GM19468 (cell line): ENCODE results near the gene PHF20.
"Not testable (repeated sequence)": the region's sequence is repeated elsewhere in the genome, so short reads cannot be mapped to it uniquely, and the experiment has no call there.

Source experiments
- ATAC-seq: cut with Tn5 transposase; IDR thresholded peaks from one replicate; pipeline ENCODE4 v1.9.1; 2021; ENCODE audit warnings: mild to moderate bottlenecking, moderate library complexity, moderate number of reproducible peaks; ENCODE audit not compliant: unreplicated experiment; ENCODE audit errors: extremely low read depth

Gene PHF20

GRCh38 chr20:35956616-35957015 lies 184.8 kb downstream of the PHF20 start:
- ATAC-seq: no peak

DNA sequence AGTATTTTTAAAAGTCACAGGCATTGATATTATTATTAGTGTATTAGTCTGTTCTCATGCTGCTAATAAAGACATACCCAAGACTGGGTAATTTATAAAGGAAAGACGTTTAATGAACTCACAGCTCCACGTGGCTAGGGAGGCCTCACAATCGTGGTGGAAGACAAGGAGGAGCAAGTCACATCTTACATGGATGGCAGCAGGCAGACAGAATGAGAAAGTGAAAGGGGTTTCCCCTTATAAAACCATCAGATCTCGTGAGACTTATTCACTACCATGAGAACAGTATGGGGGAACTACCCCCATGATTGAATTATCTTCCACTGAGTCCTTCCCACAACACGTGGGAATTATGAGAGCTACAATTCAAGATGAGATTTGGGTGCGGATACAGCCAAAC lies 187.5 kb downstream of the PHF20 start:
- not testable (repeated sequence) for ATAC-seq

GRCh38 chr20:35963878-35964277 lies 192.1 kb downstream of the PHF20 start:
- ATAC-seq: no peak

DNA sequence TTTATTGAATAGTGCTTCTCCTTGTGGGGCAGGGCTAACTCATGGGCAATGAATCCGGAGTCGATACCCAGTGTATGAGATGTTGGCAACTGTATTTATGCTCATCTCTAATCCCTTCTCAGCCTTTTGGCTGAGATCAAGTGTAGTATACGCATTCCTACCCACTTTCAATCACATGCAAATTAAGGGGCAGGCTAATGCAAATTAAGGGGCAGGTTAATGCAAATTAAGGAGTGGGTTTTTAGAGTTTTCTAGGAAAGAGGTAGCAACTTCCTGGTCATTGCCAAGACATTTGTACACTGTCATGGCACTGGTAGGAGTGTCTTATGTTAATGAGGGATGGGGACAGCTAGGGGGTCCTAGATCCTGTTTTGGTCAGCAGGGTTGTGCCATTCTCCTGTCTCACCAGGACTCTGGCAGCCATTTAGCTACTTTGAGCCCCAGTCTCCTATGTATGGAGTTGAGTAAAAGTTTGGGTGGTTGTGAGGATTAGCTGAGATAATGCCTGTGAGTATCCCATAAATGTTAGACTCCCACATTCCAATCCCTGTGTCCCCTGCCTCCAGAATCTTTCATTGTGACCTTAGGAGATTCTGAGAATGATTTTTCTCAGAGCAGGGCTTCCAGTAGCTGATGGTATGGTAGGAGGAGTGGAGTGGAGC lies 196.3 kb downstream of the PHF20 start, which contains the start of gene CNBD2:
Gene CNBD2 (plus strand): TSS at position 612 of the 662 bp plus-strand sequence. CDS start 173 bp downstream, outside the sequence.
- no peak for ATAC-seq

GRCh38 chr20:35968930-35969329 lies 197.1 kb downstream of the PHF20 start:
- ATAC-seq: no peak

DNA sequence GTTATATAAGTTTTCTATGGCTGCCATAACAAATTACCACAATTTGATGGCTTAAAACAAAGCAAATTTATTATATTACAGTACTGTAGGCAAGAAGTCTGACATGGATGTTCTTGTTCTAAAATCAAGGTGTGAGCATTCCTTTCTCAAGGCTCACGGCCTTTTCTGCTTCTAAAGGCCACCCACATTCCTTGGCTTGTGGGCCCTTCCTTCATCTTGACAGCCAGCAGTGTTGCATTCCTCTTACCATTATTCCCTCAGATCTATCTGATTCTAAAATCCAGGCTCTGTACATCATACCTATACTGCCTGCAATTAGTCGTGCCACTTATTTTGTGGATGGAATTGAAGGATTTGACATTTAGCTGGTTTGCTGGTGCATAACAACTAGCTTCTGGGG lies 200.2 kb downstream of the PHF20 start:
- ATAC-seq: no peak

GRCh38 chr20:35972462-35972861 lies 200.6 kb downstream of the PHF20 start:
- ATAC-seq: no peak

GRCh38 chr20:35974256-35974655 lies 202.4 kb downstream of the PHF20 start:
- no peak for ATAC-seq

DNA sequence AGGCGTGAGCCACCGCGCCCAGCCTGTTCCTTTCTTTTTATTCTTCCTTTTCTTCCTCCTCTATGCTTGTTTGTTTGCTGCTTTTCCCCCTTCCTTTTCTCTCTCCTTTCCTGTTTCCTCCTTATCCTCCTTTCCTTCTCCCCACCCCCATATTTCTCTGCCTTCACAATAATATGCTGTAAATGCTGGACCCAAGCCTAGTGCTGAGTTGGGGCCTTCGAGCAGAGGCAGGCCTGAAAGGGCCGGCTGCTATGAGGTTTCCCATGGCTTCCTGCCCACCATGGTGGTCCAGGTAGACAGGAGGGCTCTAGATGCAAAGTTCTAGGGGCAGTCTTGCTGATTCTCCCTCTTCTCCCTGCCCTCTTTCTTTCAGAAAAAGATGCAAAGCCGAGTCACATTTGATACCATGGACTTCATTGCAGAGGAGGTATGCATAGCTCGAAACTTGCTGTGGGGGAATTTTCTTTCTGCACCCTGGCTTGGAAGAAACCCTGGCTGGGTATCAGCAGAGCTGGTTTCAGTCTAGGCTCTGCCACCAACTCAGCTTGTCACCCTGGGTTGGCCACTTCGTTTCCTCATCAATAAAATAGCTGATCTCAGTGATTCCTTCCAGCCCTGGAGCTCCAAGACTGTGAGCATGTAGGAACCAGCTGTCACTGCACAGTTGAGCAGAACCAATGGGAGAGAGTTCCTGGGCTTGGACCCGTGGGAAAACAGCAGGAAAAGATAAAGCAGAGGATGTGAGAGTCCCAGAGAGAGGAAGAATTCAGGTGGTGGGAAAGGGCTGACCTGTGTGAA lies 204.0 kb downstream of the PHF20 start:
- ATAC-seq: no peak

DNA sequence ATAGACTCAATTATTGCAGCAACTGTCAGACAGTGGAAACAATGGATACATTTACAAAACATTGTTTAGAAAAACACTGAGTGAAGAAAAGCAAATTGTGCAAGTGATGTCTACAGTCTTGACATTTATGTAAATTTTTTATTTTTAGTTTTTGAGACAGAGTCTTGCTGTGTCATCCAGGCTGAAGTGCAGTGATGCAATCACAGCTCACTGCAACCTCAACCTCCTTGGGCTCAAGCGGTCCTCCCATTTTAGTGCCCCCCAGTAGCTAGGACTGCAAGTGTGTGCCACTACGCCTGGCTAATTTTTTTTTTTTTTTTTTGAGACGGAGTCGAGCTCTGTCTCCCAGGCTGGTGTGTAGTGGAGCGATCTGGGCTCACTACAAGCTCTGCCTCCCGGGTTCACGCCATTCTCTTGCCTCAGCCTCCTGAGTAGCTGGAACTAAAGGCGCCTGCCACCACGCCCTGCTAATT lies 206.3 kb downstream of the PHF20 start:
- no peak for ATAC-seq

GRCh38 chr20:35979544-35979943 lies 207.7 kb downstream of the PHF20 start:
- ATAC-seq: no peak

- no peak for ATAC-seq
Measured at GRCh38 chr20:35981969-35982368, 210.2 kb downstream of the PHF20 start.

GRCh38 chr20:35984382-35984781 lies 212.6 kb downstream of the PHF20 start:
- no peak for ATAC-seq

GRCh38 chr20:35985806-35986205 lies 214.0 kb downstream of the PHF20 start:
- ATAC-seq: no peak

GRCh38 chr20:35988910-35989463 lies 217.2 kb downstream of the PHF20 start:
- ATAC-seq: no peak

- no peak for ATAC-seq
Measured at GRCh38 chr20:35991142-35991771, 219.4 kb downstream of the PHF20 start.

DNA sequence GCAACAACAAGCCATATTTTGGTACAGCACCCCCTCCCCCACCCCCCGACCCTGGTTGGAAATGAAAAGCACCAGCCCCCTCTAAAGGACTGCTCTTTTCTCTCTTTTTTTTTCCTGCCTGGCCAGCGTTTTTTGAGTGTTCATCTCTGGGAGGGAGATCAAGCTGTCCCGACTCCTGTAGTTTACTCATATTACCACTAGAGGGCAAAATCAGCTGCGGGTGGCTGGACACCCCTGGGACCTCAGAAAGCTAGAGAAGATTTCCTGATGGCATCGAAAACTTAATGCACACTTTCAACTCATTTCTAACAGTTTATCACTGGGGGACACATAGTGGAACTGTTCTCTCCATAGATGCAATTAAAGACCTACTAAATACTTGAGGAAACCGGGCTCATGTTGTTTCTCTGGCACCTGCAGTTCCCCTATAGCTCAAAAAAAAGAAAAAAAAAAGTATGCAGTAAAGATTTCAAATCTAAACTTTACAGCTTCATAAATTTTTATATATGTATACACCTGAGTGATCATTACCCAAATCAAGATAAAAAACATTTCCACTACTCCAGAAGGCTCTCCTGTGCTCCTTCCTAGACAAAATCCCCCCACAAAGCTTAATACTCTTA lies 221.0 kb downstream of the PHF20 start:
- no peak for ATAC-seq

- no peak for ATAC-seq
Measured at GRCh38 chr20:35994994-35995453, 223.2 kb downstream of the PHF20 start.

GRCh38 chr20:35996492-35996891 lies 224.7 kb downstream of the PHF20 start:
- not testable (repeated sequence) for ATAC-seq
